Neutrophil (primary cell): ENCODE data around the gene SNTG2.
"Not testable (repeated sequence)": the region's sequence is repeated elsewhere in the genome, so short reads cannot be mapped to it uniquely, and the experiment has no call there.

Experiments
- H3K27ac ChIP-seq: fragments of 200-600 bp; sonication (generic); 2 replicates; pipeline ENCODE4 v1.5.1; 2016; ENCODE audit warnings: mild to moderate bottlenecking, moderate library complexity
- H3K27me3 ChIP-seq: fragments of 200-600 bp; sonication (generic); 2 replicates; pipeline ENCODE4 v1.6.0; 2016; ENCODE audit warnings: mild to moderate bottlenecking
- H3K36me3 ChIP-seq: fragments of 200-600 bp; sonication (generic); 2 replicates; pipeline ENCODE4 v1.5.1; 2017
- H3K4me1 ChIP-seq, 2 experiments: fragments of 200-600 bp in 1 of 2; sonication (generic) in 1 of 2; 1 replicate in 1 of 2; 2 replicates in 1 of 2; pipeline versions ENCODE4 v1.5.1 to v1.6.1; 2013 to 2016; ENCODE audit warnings: low read depth in 1 of 2, low read length in 1 of 2, mild to moderate bottlenecking in 1 of 2, moderate library complexity in 1 of 2; ENCODE audit not compliant: control insufficient read depth in 1 of 2, insufficient read depth in 1 of 2
- H3K4me3 ChIP-seq, 2 experiments: fragments of 200-600 bp in 1 of 2; sonication (generic) in 1 of 2; 1 replicate in 1 of 2; 2 replicates in 1 of 2; pipeline ENCODE4 v1.5.1; 2013 to 2016; ENCODE audit warnings: low read depth in 1 of 2, low read length in 1 of 2, mild to moderate bottlenecking in 1 of 2, moderate library complexity in 1 of 2
- H3K9me3 ChIP-seq: fragments of 200-600 bp; sonication (generic); 2 replicates; pipeline ENCODE4 v1.5.1; 2016
- CTCF ChIP-seq: fragments of 200-600 bp; sonication (generic); IDR thresholded peaks from 2 replicates; pipeline ENCODE4 v1.5.1; 2016; ENCODE audit warnings: antibody characterized with exemption

Gene SNTG2

GRCh38 chr2:1125633-1126370 lies 175.2 kb downstream of the SNTG2 start:
- Histone ChIP-seq H3K36me3 (no peaks in the 10 kb centered on the region), H3K4me3 (no peak overlapping the region), H3K27me3 (no peaks in the 10 kb centered on the region), H3K27ac (no peak overlapping the region), H3K9me3 (no peaks in the 10 kb centered on the region), H3K4me1 (no peaks in the 10 kb centered on the region)
- no peak for TF ChIP-seq CTCF

- Histone ChIP-seq H3K27me3 (peaks cover 22% of the 10 kb centered on the region), H3K9me3 (no peaks in the 10 kb centered on the region), H3K27ac (no peak overlapping the region), H3K4me3 (no peak overlapping the region), H3K36me3 (no peaks in the 10 kb centered on the region), H3K4me1 (no peaks in the 10 kb centered on the region)
- TF ChIP-seq CTCF = no peak
Measured at GRCh38 chr2:1129982-1130381, 179.3 kb downstream of the SNTG2 start.

- no peaks in the 10 kb centered on the region for H3K36me3 ChIP-seq
- TF ChIP-seq CTCF = no peak
- H3K27me3 ChIP-seq = peaks cover 22% of the 10 kb centered on the region
- H3K4me3 ChIP-seq = no peak overlapping the region
- H3K4me1 ChIP-seq = no peaks in the 10 kb centered on the region
- H3K9me3 ChIP-seq = no peaks in the 10 kb centered on the region
- no peak overlapping the region for H3K27ac ChIP-seq
Measured at GRCh38 chr2:1130922-1131321, 180.3 kb downstream of the SNTG2 start.

- Histone ChIP-seq H3K27ac (no peak overlapping the region), H3K36me3 (no peaks in the 10 kb centered on the region), H3K9me3 (no peaks in the 10 kb centered on the region), H3K4me1 (no peaks in the 10 kb centered on the region), H3K4me3 (no peak overlapping the region), H3K27me3 (peaks cover 22% of the 10 kb centered on the region)
- TF ChIP-seq CTCF = no peak
Measured at GRCh38 chr2:1132328-1132969, 181.8 kb downstream of the SNTG2 start.

- H3K36me3 ChIP-seq, H3K4me1 ChIP-seq, H3K27ac ChIP-seq, H3K4me3 ChIP-seq, H3K9me3 ChIP-seq: not testable (repeated sequence)
- H3K27me3 ChIP-seq = peaks cover 22% of the 10 kb centered on the region
Measured at GRCh38 chr2:1133896-1134295, 183.2 kb downstream of the SNTG2 start.

- Histone ChIP-seq H3K4me3 (no peak overlapping the region), H3K36me3 (no peaks in the 10 kb centered on the region), H3K27ac (no peak overlapping the region), H3K4me1 (no peaks in the 10 kb centered on the region), H3K9me3 (no peaks in the 10 kb centered on the region), H3K27me3 (peaks cover 22% of the 10 kb centered on the region)
- TF ChIP-seq CTCF = no peak
Measured at GRCh38 chr2:1134629-1135028, 184.0 kb downstream of the SNTG2 start.
